Esophagus squamous epithelium (tissue), 4 donors: ENCODE results near the gene DDX20.

Experiments used
- POLR2A ChIP-seq, 4 donors: fragments of 450-650 bp; IDR thresholded peaks; one replicate each; pipeline ENCODE4 v1.6.1; 2017; ENCODE audit warnings: antibody characterized with exemption in 4 of 4, mild to moderate bottlenecking in 4 of 4, moderate library complexity in 3 of 4
- TF ChIP-seq, protein P1 (sequence below), 6 experiments: fragments of 450-650 bp in 4 of 6; fragments of 200-600 bp in 2 of 6; sonication (generic) in 2 of 6; IDR thresholded peaks; one replicate each; pipeline ENCODE4 v1.5.1; 2016 to 2019; ENCODE audit warnings: antibody characterized with exemption in 6 of 6, mild to moderate bottlenecking in 4 of 6, moderate library complexity in 4 of 6

DNA sequence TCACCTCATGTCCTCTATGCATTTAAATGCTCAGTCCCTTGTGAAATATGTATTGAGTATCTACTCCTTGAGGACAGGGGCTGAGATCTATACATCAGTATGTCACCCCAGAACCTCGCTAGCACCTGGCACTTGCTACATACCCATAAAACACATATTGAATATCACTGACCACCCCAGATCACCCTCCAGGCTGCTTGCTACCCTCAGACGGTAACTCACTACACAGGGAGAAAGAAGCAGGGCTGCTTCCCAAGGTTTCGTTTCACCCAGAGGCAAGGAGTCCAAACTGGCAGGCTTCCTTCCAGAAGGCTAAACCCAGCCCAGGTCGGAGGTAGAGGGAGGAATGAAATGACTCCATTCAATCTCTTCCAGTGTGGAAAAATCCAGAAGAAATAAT lies 25.0 kb upstream of the DDX20 start:
- TF ChIP-seq, protein P1, sequence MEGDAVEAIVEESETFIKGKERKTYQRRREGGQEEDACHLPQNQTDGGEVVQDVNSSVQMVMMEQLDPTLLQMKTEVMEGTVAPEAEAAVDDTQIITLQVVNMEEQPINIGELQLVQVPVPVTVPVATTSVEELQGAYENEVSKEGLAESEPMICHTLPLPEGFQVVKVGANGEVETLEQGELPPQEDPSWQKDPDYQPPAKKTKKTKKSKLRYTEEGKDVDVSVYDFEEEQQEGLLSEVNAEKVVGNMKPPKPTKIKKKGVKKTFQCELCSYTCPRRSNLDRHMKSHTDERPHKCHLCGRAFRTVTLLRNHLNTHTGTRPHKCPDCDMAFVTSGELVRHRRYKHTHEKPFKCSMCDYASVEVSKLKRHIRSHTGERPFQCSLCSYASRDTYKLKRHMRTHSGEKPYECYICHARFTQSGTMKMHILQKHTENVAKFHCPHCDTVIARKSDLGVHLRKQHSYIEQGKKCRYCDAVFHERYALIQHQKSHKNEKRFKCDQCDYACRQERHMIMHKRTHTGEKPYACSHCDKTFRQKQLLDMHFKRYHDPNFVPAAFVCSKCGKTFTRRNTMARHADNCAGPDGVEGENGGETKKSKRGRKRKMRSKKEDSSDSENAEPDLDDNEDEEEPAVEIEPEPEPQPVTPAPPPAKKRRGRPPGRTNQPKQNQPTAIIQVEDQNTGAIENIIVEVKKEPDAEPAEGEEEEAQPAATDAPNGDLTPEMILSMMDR (IDR thresholded peaks at IDR 0.05), result no peak
- TF ChIP-seq POLR2A (IDR thresholded peaks at IDR 0.05), result no peak
